HG02798 (cell line): Measurements from ENCODE around the gene VRK1.

Experiments used
- ATAC-seq: cut with Tn5 transposase; IDR thresholded peaks from one replicate; pipeline ENCODE4 v1.9.1; 2021; ENCODE audit warnings: mild to moderate bottlenecking; ENCODE audit not compliant: unreplicated experiment, poor library complexity

The VRK1 gene

GRCh38 chr14:96817750-96818666 is 20.8 kb downstream of the VRK1 start:
- ATAC-seq, result no peak

GRCh38 chr14:96821501-96821900 is 24.3 kb downstream of the VRK1 start:
- no peak for ATAC-seq

GRCh38 chr14:96823652-96824051 is 26.5 kb downstream of the VRK1 start:
- ATAC-seq, result no peak

- ATAC-seq, result no peak
Measured at GRCh38 chr14:96824283-96824682, 27.1 kb downstream of the VRK1 start.

GRCh38 chr14:96826818-96827217 is 29.6 kb downstream of the VRK1 start:
- ATAC-seq, result no peak

- ATAC-seq, result no peak
Measured at GRCh38 chr14:96827290-96827689, 30.1 kb downstream of the VRK1 start.

- no peak for ATAC-seq
Measured at GRCh38 chr14:96829791-96830190, 32.6 kb downstream of the VRK1 start.

- no peak for ATAC-seq
Measured at GRCh38 chr14:96830946-96831345, 33.8 kb downstream of the VRK1 start.

GRCh38 chr14:96832351-96832750 is 35.2 kb downstream of the VRK1 start:
- no peak for ATAC-seq

- ATAC-seq, result no peak
Measured at GRCh38 chr14:96838449-96838848, 41.3 kb downstream of the VRK1 start.

GRCh38 chr14:96839251-96839650 is 42.1 kb downstream of the VRK1 start:
- no peak for ATAC-seq

- ATAC-seq, result no peak
Measured at GRCh38 chr14:96843137-96843536, 46.0 kb downstream of the VRK1 start.

GRCh38 chr14:96844857-96845570 is 47.8 kb downstream of the VRK1 start:
- no peak for ATAC-seq

GRCh38 chr14:96847451-96847850 is 50.3 kb downstream of the VRK1 start:
- no peak for ATAC-seq

- no peak for ATAC-seq
Measured at GRCh38 chr14:96848011-96848410, 50.8 kb downstream of the VRK1 start.

GRCh38 chr14:96849733-96850132 is 52.6 kb downstream of the VRK1 start:
- ATAC-seq, result no peak

- ATAC-seq, result no peak
Measured at GRCh38 chr14:96851694-96852381, 54.7 kb downstream of the VRK1 start.

GRCh38 chr14:96852823-96853422 is 55.7 kb downstream of the VRK1 start:
- ATAC-seq, result peak; percentile 46

- ATAC-seq, result no peak
Measured at GRCh38 chr14:96858643-96859042, 61.5 kb downstream of the VRK1 start.

- no peak for ATAC-seq
Measured at GRCh38 chr14:96861568-96862310, 64.6 kb downstream of the VRK1 start.
